ENCODE results near the gene RAD1. TPM values are rescaled to one million over a fixed set of nuclear protein-coding genes. Genes with fewer than 3 reads are reported as not detected.
A peak's percentile ranks its signal among the peaks of the same experiment; 100 is the strongest.

RAD1 gene
- total and polyA plus RNA-seq, 7 donors = 11.7 to 25.8 (median 15.8) TPM

DNA sequence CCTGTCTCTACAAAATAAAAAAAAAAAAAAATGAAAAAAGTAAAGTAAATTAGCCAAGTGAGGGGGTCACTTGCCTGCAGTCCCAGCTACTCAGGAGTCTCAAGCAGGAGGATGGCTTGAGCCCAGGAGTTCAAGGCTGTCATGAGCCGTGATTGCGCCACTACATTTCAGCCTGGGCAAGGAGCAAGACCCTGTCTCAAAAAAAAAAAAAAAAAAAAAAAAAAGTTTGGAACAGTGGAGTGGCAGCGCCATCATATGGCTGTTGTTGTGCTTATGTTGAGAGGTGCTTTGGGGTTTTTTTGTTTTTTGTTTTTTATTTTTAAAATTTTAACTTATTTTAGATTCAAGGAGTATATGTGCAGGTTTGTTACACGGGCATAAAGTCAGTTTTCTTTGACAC is 3.8 kb upstream of the RAD1 start:
- H3K27me3 ChIP-seq = no peaks in the 10 kb centered on the region
- H3K9me3 ChIP-seq = no peaks in the 10 kb centered on the region
- TF ChIP-seq POLR2A (IDR thresholded peaks at IDR 0.05) = no peak
- no peak overlapping the region for H3K27ac ChIP-seq
- H3K36me3 ChIP-seq = peaks cover 0 to 50% (median 12%) of the 10 kb centered on the region in 4 donors
- 90 to 95% methylated on average over 4 of the region's 4 CpGs for WGBS, 2 donors
- no peak for DNase-seq
- intact Hi-C loops (cut with DNase I) = loop anchor here (5.0 to 10.0 kb wide), 3 partner anchors 262 to 1474 kb away; partner anchors contain the start of genes AMACR, RAI14 and TARS1
- H3K4me1 ChIP-seq = peaks cover 0 to 32% (median 25%) of the 10 kb centered on the region in 4 donors
- no peak overlapping the region for H3K4me3 ChIP-seq

DNA sequence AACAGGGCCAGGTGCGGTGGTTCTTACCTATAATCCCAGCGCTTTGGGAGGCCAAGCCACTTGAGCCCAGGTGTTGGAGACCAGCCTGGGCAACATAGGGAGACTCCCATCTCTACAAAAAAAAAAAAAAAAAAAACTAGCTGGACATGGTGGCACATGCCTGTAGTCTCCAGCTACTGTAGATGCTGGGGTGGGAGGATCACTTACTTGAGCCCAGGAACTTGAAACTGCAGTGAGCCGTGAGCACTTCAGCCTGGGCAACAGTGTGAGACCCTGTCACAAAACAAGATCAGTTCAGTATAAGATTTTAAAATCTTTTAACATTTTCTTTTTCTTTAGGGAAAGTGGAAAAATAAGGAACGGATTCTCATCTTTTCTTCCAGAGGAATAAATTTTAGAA is 2.7 kb upstream of the RAD1 start:
- intact Hi-C loops (cut with DNase I) = loop anchor here (5.0 to 10.0 kb wide), 3 partner anchors 261 to 1473 kb away; partner anchors contain the start of genes AMACR, RAI14 and TARS1
- Histone ChIP-seq H3K4me1 (peaks cover 0 to 36% (median 33%) of the 10 kb centered on the region in 4 donors), H3K27ac (no peak overlapping the region), H3K27me3 (no peaks in the 10 kb centered on the region), H3K36me3 (peaks cover 0 to 39% (median 4%) of the 10 kb centered on the region in 4 donors), H3K4me3 (no peak overlapping the region), H3K9me3 (no peaks in the 10 kb centered on the region)
- TF ChIP-seq, protein P1, sequence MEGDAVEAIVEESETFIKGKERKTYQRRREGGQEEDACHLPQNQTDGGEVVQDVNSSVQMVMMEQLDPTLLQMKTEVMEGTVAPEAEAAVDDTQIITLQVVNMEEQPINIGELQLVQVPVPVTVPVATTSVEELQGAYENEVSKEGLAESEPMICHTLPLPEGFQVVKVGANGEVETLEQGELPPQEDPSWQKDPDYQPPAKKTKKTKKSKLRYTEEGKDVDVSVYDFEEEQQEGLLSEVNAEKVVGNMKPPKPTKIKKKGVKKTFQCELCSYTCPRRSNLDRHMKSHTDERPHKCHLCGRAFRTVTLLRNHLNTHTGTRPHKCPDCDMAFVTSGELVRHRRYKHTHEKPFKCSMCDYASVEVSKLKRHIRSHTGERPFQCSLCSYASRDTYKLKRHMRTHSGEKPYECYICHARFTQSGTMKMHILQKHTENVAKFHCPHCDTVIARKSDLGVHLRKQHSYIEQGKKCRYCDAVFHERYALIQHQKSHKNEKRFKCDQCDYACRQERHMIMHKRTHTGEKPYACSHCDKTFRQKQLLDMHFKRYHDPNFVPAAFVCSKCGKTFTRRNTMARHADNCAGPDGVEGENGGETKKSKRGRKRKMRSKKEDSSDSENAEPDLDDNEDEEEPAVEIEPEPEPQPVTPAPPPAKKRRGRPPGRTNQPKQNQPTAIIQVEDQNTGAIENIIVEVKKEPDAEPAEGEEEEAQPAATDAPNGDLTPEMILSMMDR (IDR thresholded peaks at IDR 0.05) = no peak
- no peak for TF ChIP-seq EP300 (IDR thresholded peaks at IDR 0.05)
- 81 to 90% methylated on average over 4 of the region's 4 CpGs for WGBS, 2 donors
- DNase-seq = no peak

DNA sequence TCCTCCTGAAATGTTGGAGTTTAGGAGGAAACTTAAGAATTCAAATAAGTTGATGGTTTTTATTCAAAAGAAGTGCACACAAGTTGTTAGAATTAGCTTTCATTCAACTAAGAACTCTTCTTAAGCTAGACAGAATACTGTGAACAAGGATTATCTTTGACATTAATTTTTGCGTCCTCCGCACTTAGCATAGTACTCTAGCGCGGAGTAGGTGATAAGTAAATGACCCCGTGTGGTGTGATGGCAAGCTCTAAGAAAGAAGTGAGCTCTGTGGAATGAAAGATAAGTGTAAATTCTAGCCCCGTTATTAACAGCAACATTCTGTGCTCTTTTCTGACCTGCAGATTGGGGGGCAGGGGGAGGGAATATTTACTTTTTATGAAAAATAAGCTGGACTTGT is 1.2 kb upstream of the RAD1 start:
- TF ChIP-seq, protein P1 (IDR thresholded peaks at IDR 0.05) = no peak
- TF ChIP-seq EP300 (IDR thresholded peaks at IDR 0.05) = no peak
- TF ChIP-seq POLR2A (IDR thresholded peaks at IDR 0.05) = no peak
- no peak for TF ChIP-seq POLR2AphosphoS5 (IDR thresholded peaks at IDR 0.05)
- H3K36me3 ChIP-seq = peaks cover 2 to 34% (median 7%) of the 10 kb centered on the region in 4 donors
- H3K9me3 ChIP-seq = no peaks in the 10 kb centered on the region
- peaks cover 0 to 43% (median 36%) of the 10 kb centered on the region in 4 donors for H3K4me1 ChIP-seq
- peak overlapping the region; percentile 72 to 99 (median 85) for H3K4me3 ChIP-seq
- H3K27ac ChIP-seq = peak overlapping the region in 2 of 4 donors; percentile 91 to 93
- WGBS, 2 donors = 9 to 35% methylated on average over 6 of the region's 6 CpGs
- no peaks in the 10 kb centered on the region for H3K27me3 ChIP-seq
- intact Hi-C loops (cut with DNase I) = loop anchor here (5.0 to 10.0 kb wide), 3 partner anchors 259 to 1472 kb away; partner anchors contain the start of genes AMACR, RAI14 and TARS1
- DNase-seq = no peak

DNA sequence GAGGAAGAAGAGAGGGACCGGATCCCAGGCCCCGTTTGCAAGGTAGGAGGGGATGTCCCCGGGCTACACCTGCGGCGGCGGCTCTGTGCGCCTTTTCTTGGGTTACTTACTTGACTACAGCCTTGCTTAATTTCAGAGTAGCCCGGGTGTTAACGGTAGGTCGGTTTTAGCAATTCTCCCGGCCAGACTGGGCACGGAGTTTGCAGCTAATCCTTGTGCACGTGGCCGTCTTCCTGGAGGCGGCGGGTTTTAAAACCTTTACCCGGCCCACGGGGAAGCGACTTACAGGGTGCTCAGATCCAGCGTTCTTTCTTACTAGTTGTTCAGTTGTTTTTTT is 520 bp upstream of the RAD1 start:
- Histone ChIP-seq H3K36me3 (peaks cover 4 to 34% (median 13%) of the 10 kb centered on the region in 4 donors), H3K4me3 (peak overlapping the region; percentile 72 to 99 (median 85)), H3K9me3 (no peaks in the 10 kb centered on the region), H3K27me3 (no peaks in the 10 kb centered on the region), H3K27ac (peak overlapping the region; percentile 87 to 93 (median 90)), H3K4me1 (peaks cover 0 to 43% (median 36%) of the 10 kb centered on the region in 4 donors)
- DNase-seq = no peak
- 0% methylated on average over 20 of the region's 20 CpGs for WGBS, 2 donors
- intact Hi-C loops (cut with DNase I) = loop anchor here (1.0 to 10.0 kb wide), 4 partner anchors 14 to 1471 kb away; partner anchors contain the start of genes AMACR, RAI14 and TARS1
- TF ChIP-seq, protein P1 (IDR thresholded peaks at IDR 0.05) = no peak
- no peak for TF ChIP-seq POLR2A (IDR thresholded peaks at IDR 0.05)

GRCh38 chr5:34914671-34915138 is 599 bp downstream of the RAD1 start:
- Histone ChIP-seq H3K36me3 (peaks cover 4 to 31% (median 14%) of the 10 kb centered on the region in 4 donors), H3K4me1 (peaks cover 0 to 43% (median 36%) of the 10 kb centered on the region in 4 donors), H3K27me3 (no peaks in the 10 kb centered on the region), H3K9me3 (no peaks in the 10 kb centered on the region), H3K27ac (peak overlapping the region; percentile 87 to 93 (median 90)), H3K4me3 (peak overlapping the region; percentile 72 to 99 (median 85))
- peak; percentile 69 for DNase-seq
- WGBS, 2 donors = 1 to 2% methylated on average over 20 of the region's 20 CpGs
- intact Hi-C loops (cut with DNase I) = loop anchor here (1.0 to 10.0 kb wide), 4 partner anchors 16 to 1470 kb away; partner anchors contain the start of genes AMACR, RAI14 and TARS1
- TF ChIP-seq POLR2A (IDR thresholded peaks at IDR 0.05) (no peak), POLR2AphosphoS5 (IDR thresholded peaks at IDR 0.05) (no peak), EP300 (IDR thresholded peaks at IDR 0.05) (no peak)
- TF ChIP-seq, protein P1 (IDR thresholded peaks at IDR 0.05) = no peak

All from sigmoid colon (tissue), 7 donors.